Spleen (tissue), 11 donors: ENCODE measurements around the gene ARHGAP6. TPM values are rescaled to one million over a fixed set of nuclear protein-coding genes. Genes with fewer than 3 reads are reported as not detected.

Experiments used
- DNase-seq: peaks from one replicate; pipeline ENCODE4 v3.0.0-alpha.2; 2020
- H3K27ac ChIP-seq, 8 donors: fragments of 200-600 bp; sonication (generic) in 7 of 8; 1 replicate in 4 of 8; 2 replicates in 4 of 8; pipeline versions ENCODE4 v1.5.0 to v1.8.0; 2016 to 2021; ENCODE audit warnings: inconsistent platforms in 4 of 8, mild to moderate bottlenecking in 4 of 8, moderate library complexity in 1 of 8
- H3K27me3 ChIP-seq, 7 donors: fragments of 200-600 bp; sonication (generic) in 6 of 7; replicated peaks in 1 of 7; 1 replicate in 4 of 7; 2 replicates in 3 of 7; pipeline versions ENCODE4 v1.5.0 to v1.8.0; 2016 to 2021; ENCODE audit warnings: inconsistent platforms in 3 of 7, mild to moderate bottlenecking in 1 of 7
- H3K36me3 ChIP-seq, 6 donors: fragments of 200-600 bp; sonication (generic) in 5 of 6; 1 replicate in 4 of 6; 2 replicates in 2 of 6; pipeline versions ENCODE4 v1.5.0 to v1.8.0; 2016 to 2021; ENCODE audit warnings: inconsistent platforms in 2 of 6
- H3K4me1 ChIP-seq, 6 donors: fragments of 200-600 bp; sonication (generic) in 5 of 6; 1 replicate in 3 of 6; 2 replicates in 3 of 6; pipeline versions ENCODE4 v1.5.0 to v1.8.0; 2016 to 2021; ENCODE audit warnings: inconsistent platforms in 3 of 6
- H3K4me3 ChIP-seq, 8 donors: fragments of 200-600 bp; sonication (generic) in 7 of 8; 1 replicate in 4 of 8; 2 replicates in 4 of 8; pipeline versions ENCODE4 v1.5.0 to v1.8.0; 2016 to 2021; ENCODE audit warnings: inconsistent platforms in 4 of 8, mild to moderate bottlenecking in 4 of 8, moderate library complexity in 2 of 8
- H3K9me3 ChIP-seq, 8 donors: fragments of 200-600 bp; sonication (generic) in 7 of 8; 1 replicate in 4 of 8; 2 replicates in 4 of 8; pipeline versions ENCODE4 v1.5.0 to v1.8.0; 2016 to 2021; ENCODE audit warnings: inconsistent platforms in 4 of 8
- POLR2A ChIP-seq, 3 donors: fragments of 450-650 bp; IDR thresholded peaks; one replicate each; pipeline ENCODE4 v1.5.1; 2017; ENCODE audit warnings: antibody characterized with exemption in 3 of 3, mild to moderate bottlenecking in 1 of 3
- POLR2AphosphoS5 ChIP-seq, 3 donors: sonication (generic); formaldehyde crosslinking; IDR thresholded peaks; one replicate each; pipeline ENCODE4 v1.5.1; 2017; ENCODE audit warnings: antibody characterized with exemption in 3 of 3
- WGBS, 5 donors: extraction: QIAGEN DNeasy Blood & Tissue Kit in 3 of 5; methylation state at CpG; one replicate each; pipeline versions ENCODE4 v1.1.5 to v1.1.7; 2013 to 2018; 5-methylcytosine and 5-hydroxymethylcytosine counted together
- intact Hi-C: fragments of 100-400 bp; cut with DNase I; formaldehyde crosslinking; loops from one replicate; pipeline ENCODE4 v1.15.0; 2023; ENCODE audit warnings: low total_unique reads
- polyA plus RNA-seq, 3 donors: library from polyadenylated mRNA; stranded (reverse); fragments of 200-250 nt; gene quantifications; one replicate each; pipeline ENCODE4 v1.2.1, GENCODE V29; 2013
- total RNA-seq, 7 donors: library from RNA; depleted of rRNA in 3 of 7; stranded (reverse); fragments of >200 nt in 3 of 7; fragmentation: NEBNext Ultra II Directional in 4 of 7; extraction: Animal tissue kit (Norgen Biotek cat#: 25700) in 4 of 7; gene quantifications; one replicate each; pipeline versions ENCODE4 v1.1.0 to v1.2.1, GENCODE V29; 2016 to 2021
- TF ChIP-seq, protein P1 (sequence below), 11 experiments: fragments of 200-600 bp in 7 of 11; fragments of 450-650 bp in 4 of 11; sonication (generic) in 4 of 11; IDR thresholded peaks in 8 of 11; conservative IDR thresholded peaks in 3 of 11; 1 replicate in 7 of 11; 2 replicates in 4 of 11; pipeline versions ENCODE4 v1.4.0 to v1.8.0; 2016 to 2021; ENCODE audit warnings: antibody characterized with exemption in 11 of 11, inconsistent platforms in 4 of 11, mild to moderate bottlenecking in 1 of 11
- donor health status: healthy with polysubstance abuse.
- donor health status: DM: no; HTN: no; CAD: no; lungs with moderate emphysema.
- donor health status: DM: no; HTN: no; CAD: no.
- donor health status: Bipolar disorder and iron deficiency.
- donor health status: healthy.
- donor health status: DM: no; HTN: no; CAD: no.
- donor health status: DM: yes; HTN: yes; CAD: no.

ARHGAP6 gene
- total and polyA plus RNA-seq, 10 donors = 2.0 to 20.8 (median 12.7) TPM

GRCh38 chrX:11557120-11557519 lies 108.6 kb downstream of the ARHGAP6 start:
- Histone ChIP-seq H3K27me3 (no peaks in the 10 kb centered on the region), H3K27ac (no peak overlapping the region), H3K9me3 (no peaks in the 10 kb centered on the region), H3K4me3 (no peak overlapping the region), H3K4me1 (no peaks in the 10 kb centered on the region), H3K36me3 (no peaks in the 10 kb centered on the region)
- no peak for DNase-seq
- TF ChIP-seq POLR2AphosphoS5 (IDR thresholded peaks at IDR 0.05) = no peak
- TF ChIP-seq POLR2A (IDR thresholded peaks at IDR 0.05) = no peak
- TF ChIP-seq, protein P1, sequence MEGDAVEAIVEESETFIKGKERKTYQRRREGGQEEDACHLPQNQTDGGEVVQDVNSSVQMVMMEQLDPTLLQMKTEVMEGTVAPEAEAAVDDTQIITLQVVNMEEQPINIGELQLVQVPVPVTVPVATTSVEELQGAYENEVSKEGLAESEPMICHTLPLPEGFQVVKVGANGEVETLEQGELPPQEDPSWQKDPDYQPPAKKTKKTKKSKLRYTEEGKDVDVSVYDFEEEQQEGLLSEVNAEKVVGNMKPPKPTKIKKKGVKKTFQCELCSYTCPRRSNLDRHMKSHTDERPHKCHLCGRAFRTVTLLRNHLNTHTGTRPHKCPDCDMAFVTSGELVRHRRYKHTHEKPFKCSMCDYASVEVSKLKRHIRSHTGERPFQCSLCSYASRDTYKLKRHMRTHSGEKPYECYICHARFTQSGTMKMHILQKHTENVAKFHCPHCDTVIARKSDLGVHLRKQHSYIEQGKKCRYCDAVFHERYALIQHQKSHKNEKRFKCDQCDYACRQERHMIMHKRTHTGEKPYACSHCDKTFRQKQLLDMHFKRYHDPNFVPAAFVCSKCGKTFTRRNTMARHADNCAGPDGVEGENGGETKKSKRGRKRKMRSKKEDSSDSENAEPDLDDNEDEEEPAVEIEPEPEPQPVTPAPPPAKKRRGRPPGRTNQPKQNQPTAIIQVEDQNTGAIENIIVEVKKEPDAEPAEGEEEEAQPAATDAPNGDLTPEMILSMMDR (IDR thresholded peaks at IDR 0.05 in 8 of 11, conservative IDR thresholded peaks at IDR 0.05 in 3 of 11) = no peak
- intact Hi-C loops = no loop called here
- WGBS, 5 donors = 16 to 53% (median 22%) methylated on average over 2 of the region's 2 CpGs

DNA sequence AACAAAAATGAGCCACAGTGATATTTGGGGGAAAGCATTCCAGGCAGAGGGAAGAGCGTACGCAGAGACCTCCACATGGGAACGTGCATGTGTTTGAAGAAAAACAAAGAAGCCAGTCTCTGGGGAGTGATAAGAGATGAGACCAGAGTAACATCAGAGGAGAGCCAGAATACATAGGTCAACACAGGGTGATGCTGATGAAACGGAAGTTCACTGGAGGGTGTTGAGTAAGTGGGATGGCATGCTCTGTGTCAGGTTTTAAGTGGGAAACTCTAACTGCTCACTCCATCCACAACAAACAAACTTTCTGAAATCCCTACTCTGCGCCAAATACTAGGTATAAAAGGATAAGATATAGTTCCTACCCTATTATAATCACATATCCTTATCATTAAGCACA lies 110.0 kb downstream of the ARHGAP6 start:
- TF ChIP-seq, protein P1 (IDR thresholded peaks at IDR 0.05 in 8 of 11, conservative IDR thresholded peaks at IDR 0.05 in 3 of 11) = no peak
- no peak for TF ChIP-seq POLR2AphosphoS5 (IDR thresholded peaks at IDR 0.05)
- no peak for TF ChIP-seq POLR2A (IDR thresholded peaks at IDR 0.05)
- H3K27ac ChIP-seq = no peak overlapping the region
- no peaks in the 10 kb centered on the region for H3K9me3 ChIP-seq
- H3K27me3 ChIP-seq = no peaks in the 10 kb centered on the region
- 79 to 94% (median 90%) methylated on average over 5 of the region's 5 CpGs for WGBS, 5 donors
- no peak for DNase-seq
- H3K4me3 ChIP-seq = no peak overlapping the region
- H3K4me1 ChIP-seq = no peaks in the 10 kb centered on the region
- intact Hi-C loops = no loop called here
- H3K36me3 ChIP-seq = no peaks in the 10 kb centered on the region

DNA sequence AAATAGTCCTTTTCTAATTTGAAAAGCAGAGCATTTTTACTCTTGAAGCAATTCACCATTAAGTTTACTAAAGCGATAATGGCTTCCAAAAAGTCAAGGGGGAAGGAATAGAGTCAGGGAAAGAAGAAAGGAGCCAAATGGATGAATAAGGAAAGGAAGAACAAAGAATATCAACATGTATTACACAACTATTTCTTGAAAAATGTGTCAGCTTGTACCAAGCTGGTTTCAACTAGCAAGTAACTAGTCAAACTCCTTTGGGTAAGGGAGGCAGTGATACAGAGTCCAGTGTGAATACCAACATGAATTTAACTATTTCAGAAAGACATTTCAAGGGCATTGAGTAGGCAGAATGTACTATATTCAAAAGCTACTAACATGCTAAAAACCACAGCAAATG lies 112.1 kb downstream of the ARHGAP6 start:
- intact Hi-C loops = no loop called here
- TF ChIP-seq POLR2A (IDR thresholded peaks at IDR 0.05) (no peak), POLR2AphosphoS5 (IDR thresholded peaks at IDR 0.05) (no peak)
- TF ChIP-seq, protein P1 (IDR thresholded peaks at IDR 0.05 in 8 of 11, conservative IDR thresholded peaks at IDR 0.05 in 3 of 11) = no peak
- Histone ChIP-seq H3K27ac (no peak overlapping the region), H3K4me1 (no peaks in the 10 kb centered on the region), H3K9me3 (no peaks in the 10 kb centered on the region), H3K4me3 (no peak overlapping the region), H3K36me3 (no peaks in the 10 kb centered on the region), H3K27me3 (no peaks in the 10 kb centered on the region)
- no peak for DNase-seq
- 64 to 93% (median 83%) methylated on average over 1 of the region's 1 CpG for WGBS, 5 donors

DNA sequence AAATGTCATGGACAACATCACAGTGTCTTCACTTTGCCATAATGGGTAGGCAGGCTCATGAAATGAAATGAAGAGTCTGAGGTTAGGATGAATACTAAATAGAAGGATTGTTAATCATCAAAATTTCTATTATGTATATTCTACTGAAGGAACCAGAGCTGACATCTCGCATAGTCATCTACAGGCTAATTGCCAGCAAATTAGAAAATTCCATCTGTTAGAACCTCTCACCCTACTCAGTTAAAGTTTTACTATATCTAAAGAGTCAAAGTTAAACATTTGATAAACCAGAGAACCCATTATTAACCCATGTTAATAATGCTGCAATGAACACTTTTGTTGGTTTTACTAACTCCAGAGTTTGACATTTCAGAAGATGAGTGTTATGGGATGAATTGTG lies 114.6 kb downstream of the ARHGAP6 start:
- TF ChIP-seq POLR2A (IDR thresholded peaks at IDR 0.05) = no peak
- TF ChIP-seq, protein P1 (IDR thresholded peaks at IDR 0.05 in 8 of 11, conservative IDR thresholded peaks at IDR 0.05 in 3 of 11) = no peak
- no peak for TF ChIP-seq POLR2AphosphoS5 (IDR thresholded peaks at IDR 0.05)

More for the DNA sequence above, 114.6 kb downstream of the ARHGAP6 start:
- no peaks in the 10 kb centered on the region for H3K27me3 ChIP-seq
- peaks cover 0 to 9% (median 0%) of the 10 kb centered on the region in 8 donors for H3K9me3 ChIP-seq
- intact Hi-C loops = no loop called here
- H3K4me1 ChIP-seq = no peaks in the 10 kb centered on the region
- no peak for DNase-seq
- no peaks in the 10 kb centered on the region for H3K36me3 ChIP-seq
- H3K27ac ChIP-seq = no peak overlapping the region
- no peak overlapping the region for H3K4me3 ChIP-seq
- WGBS, 5 donors = 67 to 100% (median 87%) methylated on average over 1 of the region's 1 CpG
